Mucosa of stomach (tissue), 1 donor: ENCODE measurements around the gene RTKN2.

Experiments used
- H3K27me3 ChIP-seq: one replicate; pipeline ENCODE4 v1.7.0; 2013; ENCODE audit warnings: mild to moderate bottlenecking, low read length; ENCODE audit not compliant: control insufficient read depth, insufficient read depth
- H3K36me3 ChIP-seq: one replicate; pipeline ENCODE4 v1.7.0; 2013; ENCODE audit warnings: low read length; ENCODE audit not compliant: control insufficient read depth, insufficient read depth
- H3K4me1 ChIP-seq: one replicate; pipeline ENCODE4 v1.7.0; 2013; ENCODE audit warnings: mild to moderate bottlenecking, low read length; ENCODE audit not compliant: control insufficient read depth, insufficient read depth
- H3K4me3 ChIP-seq: one replicate; pipeline ENCODE4 v1.7.0; 2013; ENCODE audit warnings: low read length
- H3K9ac ChIP-seq: one replicate; pipeline ENCODE4 v1.7.0; 2013; ENCODE audit warnings: mild to moderate bottlenecking, low read length, moderate library complexity
- H3K9me3 ChIP-seq: one replicate; pipeline ENCODE4 v1.7.0; 2013; ENCODE audit warnings: mild to moderate bottlenecking, low read length, moderate library complexity; ENCODE audit not compliant: control insufficient read depth
- donor health status: Pancreatic carcinoma.

Gene RTKN2

GRCh38 chr10:62159351-62159750 is 109.3 kb downstream of the RTKN2 start:
- Histone ChIP-seq H3K4me3 (no peak overlapping the region), H3K4me1 (no peaks in the 10 kb centered on the region), H3K36me3 (no peaks in the 10 kb centered on the region), H3K9ac (no peak overlapping the region), H3K9me3 (no peaks in the 10 kb centered on the region), H3K27me3 (no peaks in the 10 kb centered on the region)

DNA sequence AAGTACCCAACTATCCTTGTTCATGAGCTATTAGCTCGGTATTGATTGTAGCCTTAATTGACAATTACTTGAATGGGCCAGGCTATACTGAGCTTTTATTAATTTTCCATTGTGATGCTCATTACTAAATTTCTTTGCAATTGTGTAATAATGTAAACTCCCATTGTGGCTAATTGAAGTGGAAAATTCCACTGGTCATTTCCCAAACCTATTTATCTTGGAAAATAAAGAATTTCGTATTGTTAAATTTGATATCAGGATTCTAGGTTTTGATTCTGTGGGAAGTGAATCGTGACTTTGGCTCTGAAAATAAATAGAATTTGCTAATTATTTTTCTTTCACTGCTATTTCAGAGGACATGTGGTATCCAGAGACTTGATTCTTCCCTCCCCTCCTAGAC is 111.0 kb downstream of the RTKN2 start:
- Histone ChIP-seq H3K4me1 (no peaks in the 10 kb centered on the region), H3K9ac (no peak overlapping the region), H3K9me3 (no peaks in the 10 kb centered on the region), H3K27me3 (no peaks in the 10 kb centered on the region), H3K4me3 (no peak overlapping the region), H3K36me3 (no peaks in the 10 kb centered on the region)

DNA sequence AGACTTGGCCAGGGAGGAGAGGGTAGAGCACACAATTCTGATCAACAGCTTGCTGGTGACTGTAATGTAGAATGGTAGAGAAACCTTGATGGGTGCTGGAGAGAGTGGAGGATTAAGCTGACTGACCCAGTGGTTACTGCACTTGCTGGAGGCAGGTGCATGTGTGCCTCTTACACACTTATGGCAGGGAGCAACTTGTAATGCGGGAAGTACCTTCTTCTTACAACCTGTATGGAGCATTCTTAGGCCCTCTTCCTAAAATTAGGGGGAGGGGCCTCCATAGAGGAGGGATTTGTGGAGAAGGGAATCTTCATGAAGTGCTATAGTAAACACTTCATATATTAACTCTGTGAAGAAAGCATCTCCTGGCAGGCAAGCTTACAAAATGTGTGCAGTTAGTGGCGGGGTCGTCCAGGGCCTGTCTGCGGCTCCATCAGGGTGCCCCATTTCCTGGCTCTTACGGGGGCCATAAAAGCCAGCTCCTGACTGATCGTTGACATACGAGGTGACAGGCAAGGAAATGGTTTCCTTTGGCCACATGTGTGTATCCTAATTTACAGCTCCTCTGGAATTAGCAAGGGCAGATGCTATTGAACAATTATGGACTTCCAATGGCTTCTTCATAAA is 113.5 kb downstream of the RTKN2 start:
- H3K4me1 ChIP-seq, result no peaks in the 10 kb centered on the region
- H3K36me3 ChIP-seq, result no peaks in the 10 kb centered on the region
- H3K9ac ChIP-seq, result no peak overlapping the region
- H3K9me3 ChIP-seq, result no peaks in the 10 kb centered on the region
- H3K4me3 ChIP-seq, result no peak overlapping the region
- no peaks in the 10 kb centered on the region for H3K27me3 ChIP-seq

DNA sequence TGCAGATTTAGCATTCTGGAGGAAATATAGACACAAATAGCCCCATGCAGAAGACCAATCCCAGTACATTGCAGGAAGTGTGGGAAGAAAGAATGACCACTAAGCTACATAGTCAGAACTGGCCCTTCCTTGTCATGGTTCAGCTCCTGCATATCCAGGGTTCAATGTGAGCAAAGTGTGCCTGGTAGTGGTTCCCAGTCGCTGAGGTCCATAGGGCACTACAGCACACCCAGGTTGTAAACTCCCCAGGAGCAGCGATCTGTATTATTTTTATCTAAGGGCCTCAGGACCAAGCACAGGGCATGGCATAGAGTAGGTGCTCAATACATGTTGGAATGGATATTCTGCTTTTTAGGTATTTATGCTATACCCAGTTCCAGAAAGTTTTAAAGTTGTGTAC is 114.4 kb downstream of the RTKN2 start:
- Histone ChIP-seq H3K9me3 (no peaks in the 10 kb centered on the region), H3K36me3 (no peaks in the 10 kb centered on the region), H3K9ac (no peak overlapping the region), H3K4me1 (no peaks in the 10 kb centered on the region), H3K27me3 (no peaks in the 10 kb centered on the region), H3K4me3 (no peak overlapping the region)

GRCh38 chr10:62153191-62153590 is 115.5 kb downstream of the RTKN2 start:
- H3K27me3 ChIP-seq, result no peaks in the 10 kb centered on the region
- no peak overlapping the region for H3K9ac ChIP-seq
- H3K4me1 ChIP-seq, result no peaks in the 10 kb centered on the region
- H3K9me3 ChIP-seq, result no peaks in the 10 kb centered on the region
- H3K36me3 ChIP-seq, result no peaks in the 10 kb centered on the region
- H3K4me3 ChIP-seq, result no peak overlapping the region

DNA sequence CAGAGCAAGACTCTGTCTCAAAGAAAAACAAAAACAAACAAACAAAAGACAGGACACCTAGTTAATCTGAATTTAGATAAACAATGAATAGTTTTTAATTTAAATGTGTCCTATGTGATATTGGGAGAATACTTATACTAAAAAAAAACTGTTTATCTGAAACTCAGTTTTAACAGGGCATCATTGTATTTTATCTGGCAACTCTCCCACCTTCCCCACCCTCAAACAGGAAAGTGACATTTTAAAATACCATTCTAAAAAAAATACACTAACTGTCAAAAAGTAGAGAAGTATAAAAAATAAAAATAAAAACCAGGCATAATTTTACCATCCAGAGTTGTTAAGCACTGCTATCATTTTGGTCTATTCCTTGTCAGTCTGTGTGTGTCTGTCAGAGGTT is 119.0 kb downstream of the RTKN2 start:
- Histone ChIP-seq H3K4me3 (no peak overlapping the region), H3K9ac (no peak overlapping the region), H3K4me1 (no peaks in the 10 kb centered on the region), H3K36me3 (no peaks in the 10 kb centered on the region), H3K9me3 (no peaks in the 10 kb centered on the region), H3K27me3 (no peaks in the 10 kb centered on the region)

DNA sequence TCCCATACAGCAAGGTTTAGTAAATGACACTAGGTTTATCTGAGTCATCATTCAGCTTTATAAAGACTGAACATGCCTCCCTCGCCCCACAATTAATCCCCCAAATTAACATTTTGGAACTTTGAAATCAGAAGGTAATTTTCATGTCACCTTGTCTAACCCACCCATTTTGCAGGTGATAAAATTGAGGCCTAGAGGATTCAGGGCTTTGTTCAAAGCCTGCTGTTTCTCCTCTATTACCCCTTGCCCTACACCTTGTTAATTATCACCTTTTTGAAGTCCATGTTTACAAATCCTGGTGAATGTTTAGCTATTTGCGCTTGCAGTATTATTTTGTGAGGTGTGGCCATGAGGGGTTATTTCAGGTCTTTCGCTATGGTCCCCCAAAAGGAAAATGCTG is 120.5 kb downstream of the RTKN2 start:
- Histone ChIP-seq H3K4me3 (no peak overlapping the region), H3K9ac (no peak overlapping the region), H3K27me3 (no peaks in the 10 kb centered on the region), H3K9me3 (no peaks in the 10 kb centered on the region), H3K4me1 (no peaks in the 10 kb centered on the region), H3K36me3 (no peaks in the 10 kb centered on the region)

GRCh38 chr10:62147425-62147824 is 121.2 kb downstream of the RTKN2 start:
- H3K9me3 ChIP-seq, result no peaks in the 10 kb centered on the region
- no peaks in the 10 kb centered on the region for H3K4me1 ChIP-seq
- no peak overlapping the region for H3K4me3 ChIP-seq
- H3K27me3 ChIP-seq, result no peaks in the 10 kb centered on the region
- no peak overlapping the region for H3K9ac ChIP-seq
- H3K36me3 ChIP-seq, result no peaks in the 10 kb centered on the region

- Histone ChIP-seq H3K4me1 (no peaks in the 10 kb centered on the region), H3K9ac (no peak overlapping the region), H3K27me3 (no peaks in the 10 kb centered on the region), H3K4me3 (no peak overlapping the region), H3K36me3 (no peaks in the 10 kb centered on the region), H3K9me3 (no peaks in the 10 kb centered on the region)
Measured at GRCh38 chr10:62136931-62137330, 131.7 kb downstream of the RTKN2 start.

- Histone ChIP-seq H3K27me3 (no peaks in the 10 kb centered on the region), H3K9ac (no peak overlapping the region), H3K4me1 (no peaks in the 10 kb centered on the region), H3K4me3 (no peak overlapping the region), H3K9me3 (no peaks in the 10 kb centered on the region), H3K36me3 (no peaks in the 10 kb centered on the region)
Measured at GRCh38 chr10:62133618-62134017, 135.0 kb downstream of the RTKN2 start.
